HG03135 (cell line): ENCODE measurements around the gene RTL1.
A peak's percentile ranks its signal among the peaks of the same experiment; 100 is the strongest.

ENCODE experiments used
- ATAC-seq: cut with Tn5 transposase; IDR thresholded peaks from one replicate; pipeline ENCODE4 v1.9.1; 2021; ENCODE audit warnings: mild to moderate bottlenecking, moderate library complexity; ENCODE audit not compliant: unreplicated experiment

The RTL1 gene

GRCh38 chr14:100854435-100854834 is 49.1 kb downstream of the RTL1 start:
- ATAC-seq = no peak

GRCh38 chr14:100851946-100852620 is 51.4 kb downstream of the RTL1 start:
- no peak for ATAC-seq

- ATAC-seq = no peak
Measured at GRCh38 chr14:100851586-100851916, 52.0 kb downstream of the RTL1 start.

GRCh38 chr14:100850841-100851585 is 52.5 kb downstream of the RTL1 start:
- peak; percentile 83 for ATAC-seq

GRCh38 chr14:100849115-100849781 is 54.3 kb downstream of the RTL1 start:
- ATAC-seq = no peak

GRCh38 chr14:100846309-100846859 is 57.1 kb downstream of the RTL1 start:
- no peak for ATAC-seq

GRCh38 chr14:100845341-100845740 is 58.2 kb downstream of the RTL1 start:
- no peak for ATAC-seq

GRCh38 chr14:100844846-100845245 is 58.7 kb downstream of the RTL1 start:
- no peak for ATAC-seq

GRCh38 chr14:100844421-100844820 is 59.1 kb downstream of the RTL1 start:
- ATAC-seq = no peak

GRCh38 chr14:100844082-100844408 is 59.5 kb downstream of the RTL1 start:
- no peak for ATAC-seq

GRCh38 chr14:100842799-100843198 is 60.7 kb downstream of the RTL1 start:
- no peak for ATAC-seq

- ATAC-seq = no peak
Measured at GRCh38 chr14:100841761-100842403, 61.6 kb downstream of the RTL1 start.

- ATAC-seq = no peak
Measured at GRCh38 chr14:100841066-100841760, 62.3 kb downstream of the RTL1 start.

GRCh38 chr14:100840286-100841065 is 63.0 kb downstream of the RTL1 start:
- no peak for ATAC-seq

GRCh38 chr14:100839681-100840111 is 63.8 kb downstream of the RTL1 start:
- no peak for ATAC-seq

- no peak for ATAC-seq
Measured at GRCh38 chr14:100839315-100839585, 64.3 kb downstream of the RTL1 start.

- ATAC-seq = no peak
Measured at GRCh38 chr14:100838493-100839314, 64.8 kb downstream of the RTL1 start.

GRCh38 chr14:100837805-100838350 is 65.6 kb downstream of the RTL1 start:
- ATAC-seq = no peak
